Tibial nerve (tissue), 4 donors: ENCODE data around the gene OR4K1.

Experiments used
- EP300 ChIP-seq, 2 donors: sonication (generic); formaldehyde crosslinking; IDR thresholded peaks; one replicate each; pipeline ENCODE4 v1.6.1; 2017; ENCODE audit warnings: antibody characterized with exemption in 2 of 2, mild to moderate bottlenecking in 1 of 2
- POLR2A ChIP-seq, 2 donors: fragments of 450-650 bp; IDR thresholded peaks; one replicate each; pipeline ENCODE4 v1.6.1; 2017; ENCODE audit warnings: antibody characterized with exemption in 2 of 2, mild to moderate bottlenecking in 2 of 2, moderate library complexity in 2 of 2
- TF ChIP-seq, protein P1 (sequence below), 5 experiments: fragments of 200-600 bp in 3 of 5; fragments of 450-650 bp in 2 of 5; sonication (generic) in 3 of 5; IDR thresholded peaks; one replicate each; pipeline ENCODE4 v1.5.1; 2016 to 2019; ENCODE audit warnings: antibody characterized with exemption in 5 of 5, mild to moderate bottlenecking in 3 of 5, moderate library complexity in 2 of 5

DNA sequence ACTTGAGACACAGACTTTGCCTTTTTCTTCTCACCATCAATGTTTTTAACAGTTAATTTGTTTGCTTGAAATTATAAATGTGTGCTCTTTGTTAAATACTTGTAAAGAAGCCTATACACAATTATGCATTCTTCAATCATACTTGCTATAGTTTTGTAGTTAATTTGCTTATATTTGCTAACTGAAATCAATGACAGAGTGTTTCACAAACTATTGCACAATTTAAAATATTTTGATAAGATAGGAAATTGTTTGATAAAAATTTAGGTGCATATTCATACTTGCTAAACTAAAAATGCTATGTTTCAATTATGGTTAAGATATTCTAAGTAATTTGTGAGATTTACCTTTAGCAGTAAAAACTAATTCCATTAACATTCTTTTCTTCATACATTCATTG lies 24.1 kb upstream of the OR4K1 start:
- TF ChIP-seq, protein P1, sequence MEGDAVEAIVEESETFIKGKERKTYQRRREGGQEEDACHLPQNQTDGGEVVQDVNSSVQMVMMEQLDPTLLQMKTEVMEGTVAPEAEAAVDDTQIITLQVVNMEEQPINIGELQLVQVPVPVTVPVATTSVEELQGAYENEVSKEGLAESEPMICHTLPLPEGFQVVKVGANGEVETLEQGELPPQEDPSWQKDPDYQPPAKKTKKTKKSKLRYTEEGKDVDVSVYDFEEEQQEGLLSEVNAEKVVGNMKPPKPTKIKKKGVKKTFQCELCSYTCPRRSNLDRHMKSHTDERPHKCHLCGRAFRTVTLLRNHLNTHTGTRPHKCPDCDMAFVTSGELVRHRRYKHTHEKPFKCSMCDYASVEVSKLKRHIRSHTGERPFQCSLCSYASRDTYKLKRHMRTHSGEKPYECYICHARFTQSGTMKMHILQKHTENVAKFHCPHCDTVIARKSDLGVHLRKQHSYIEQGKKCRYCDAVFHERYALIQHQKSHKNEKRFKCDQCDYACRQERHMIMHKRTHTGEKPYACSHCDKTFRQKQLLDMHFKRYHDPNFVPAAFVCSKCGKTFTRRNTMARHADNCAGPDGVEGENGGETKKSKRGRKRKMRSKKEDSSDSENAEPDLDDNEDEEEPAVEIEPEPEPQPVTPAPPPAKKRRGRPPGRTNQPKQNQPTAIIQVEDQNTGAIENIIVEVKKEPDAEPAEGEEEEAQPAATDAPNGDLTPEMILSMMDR (IDR thresholded peaks at IDR 0.05): no peak
- TF ChIP-seq EP300 (IDR thresholded peaks at IDR 0.05): no peak
- no peak for TF ChIP-seq POLR2A (IDR thresholded peaks at IDR 0.05)
